ENCODE measurements around the gene POT1.

GRCh38 chr7:124783271-124783670, 146.4 kb downstream of the POT1 start:
- TF ChIP-seq CTCF (conservative IDR thresholded peaks at IDR 0.05; ENCODE audit: low read depth, low read length) (no peak), MXI1 (IDR thresholded peaks at IDR 0.05; ENCODE audit: borderline replicate concordance, low read depth, low read length) (no peak), USF2 (IDR thresholded peaks at IDR 0.05; ENCODE audit: low read depth, low read length) (no peak), POLR2A (IDR thresholded peaks at IDR 0.05; ENCODE audit: low read depth, low read length) (no peak), CEBPB (IDR thresholded peaks at IDR 0.05; ENCODE audit: low read depth, low read length) (no peak), FOS (IDR thresholded peaks at IDR 0.05; ENCODE audit: low read depth, low read length) (no peak), RFX5 (IDR thresholded peaks at IDR 0.05; ENCODE audit: low read depth, low read length) (no peak), CHD1 (IDR thresholded peaks at IDR 0.05; ENCODE audit: low read depth, low read length) (no peak), BHLHE40 (IDR thresholded peaks at IDR 0.05; ENCODE audit: low read depth, low read length) (no peak), SMC3 (IDR thresholded peaks at IDR 0.05; ENCODE audit: low read depth, low read length) (no peak)

All from IMR-90 (cell line).